Measurements from ENCODE around the gene PLCB4.

- TF ChIP-seq CTCF (IDR thresholded peaks at IDR 0.05) (no peak), POLR2AphosphoS5 (IDR thresholded peaks at IDR 0.05) (no peak), POLR2A (IDR thresholded peaks at IDR 0.05) (no peak), EP300 (IDR thresholded peaks at IDR 0.05) (no peak)
These were observed 10.2 kb downstream of the PLCB4 start for GRCh38 chr20:9078826-9079731.
